IMR-90 (cell line): ENCODE measurements around the gene ECT2. TPM values are rescaled to one million over a fixed set of nuclear protein-coding genes. Genes with fewer than 3 reads are reported as not detected.
A peak's percentile ranks its signal among the peaks of the same experiment; 100 is the strongest.

Experiments
- ATAC-seq: fragments of 200-7000 bp; cut with Tn5 transposase; 2 replicates; pipeline ENCODE4 v1.9.1; 2020; ENCODE audit warnings: low read depth, mild to moderate bottlenecking, moderate library complexity
- BruUV-seq: library from RNA; stranded (reverse); fragments of 400-500 nt; replicated peaks from 2 replicates; lab custom pipeline; 2021; lab: Mats Ljungman, UMichigan
- CTCF ChIA-PET: fragments of 300-600 bp; formaldehyde crosslinking; extraction: SDS; loops from one replicate; lab custom pipeline; 2021; ENCODE audit warnings: antibody characterized with exemption; lab: Yijun Ruan, JAX
- POLR2A ChIA-PET: fragments of 300-600 bp; sonication (Branson Sonifier 250); formaldehyde crosslinking; loops from one replicate; lab custom pipeline; 2022; ENCODE audit warnings: antibody characterized with exemption; ENCODE audit not compliant: unreplicated experiment; lab: Charles Lee
- DNase-seq: peaks from one replicate; pipeline ENCODE4 v3.0.0; 2013
- H2AFZ ChIP-seq: replicated peaks from 2 replicates; pipeline ENCODE3; 2013; ENCODE audit warnings: low read length, mild to moderate bottlenecking; ENCODE audit not compliant: poor library complexity
- H2AK5ac ChIP-seq: 2 replicates; pipeline ENCODE4 v1.6.1; 2013; ENCODE audit warnings: low read depth, low read length, inconsistent platforms
- H2AK9ac ChIP-seq: replicated peaks from 2 replicates; pipeline ENCODE3; 2013; ENCODE audit warnings: mild to moderate bottlenecking, low read depth, low read length, moderate library complexity; ENCODE audit not compliant: poor library complexity
- H2BK120ac ChIP-seq: 2 replicates; pipeline ENCODE4 v1.6.1; 2013; ENCODE audit warnings: low read depth, low read length, inconsistent platforms
- H2BK15ac ChIP-seq: 3 replicates; pipeline ENCODE4 v1.6.1; 2013; ENCODE audit warnings: low read depth, low read length, inconsistent platforms
- H2BK20ac ChIP-seq: 2 replicates; pipeline ENCODE4 v1.6.1; 2013; ENCODE audit warnings: low read depth, mild to moderate bottlenecking, inconsistent platforms, low read length, moderate library complexity
- H2BK5ac ChIP-seq: 2 replicates; pipeline ENCODE4 v1.6.1; 2013; ENCODE audit warnings: mild to moderate bottlenecking, low read depth, low read length, inconsistent platforms; ENCODE audit not compliant: poor library complexity, severe bottlenecking
- H3K14ac ChIP-seq: replicated peaks from 2 replicates; pipeline ENCODE4 v1.6.1; 2013; ENCODE audit warnings: low read depth, low read length, inconsistent platforms
- H3K18ac ChIP-seq: 2 replicates; pipeline ENCODE4 v1.6.1; 2013; ENCODE audit warnings: low read depth, low read length, control low read depth
- H3K23ac ChIP-seq: 2 replicates; pipeline ENCODE4 v1.6.1; 2013; ENCODE audit warnings: low read depth, low read length, inconsistent platforms
- H3K27ac ChIP-seq: 2 replicates; pipeline ENCODE4 v1.5.1; 2013; ENCODE audit warnings: mild to moderate bottlenecking, control low read depth, low read length; ENCODE audit not compliant: insufficient read depth
- H3K27me3 ChIP-seq: 2 replicates; pipeline ENCODE4 v1.6.1; 2013; ENCODE audit warnings: low read length; ENCODE audit not compliant: control insufficient read depth, insufficient read depth
- H3K36me3 ChIP-seq: 2 replicates; pipeline ENCODE4 v1.6.1; 2013; ENCODE audit warnings: low read length, mixed read lengths; ENCODE audit not compliant: control insufficient read depth, insufficient read depth
- H3K4ac ChIP-seq: 2 replicates; pipeline ENCODE4 v1.6.1; 2013; ENCODE audit warnings: low read depth, low read length, inconsistent platforms
- H3K4me1 ChIP-seq: 2 replicates; pipeline ENCODE4 v1.6.1; 2013; ENCODE audit warnings: low read length, mixed read lengths; ENCODE audit not compliant: control insufficient read depth, insufficient read depth
- H3K4me2 ChIP-seq: 2 replicates; pipeline ENCODE4 v1.6.1; 2013; ENCODE audit warnings: low read depth, mild to moderate bottlenecking, control low read depth, low read length, moderate library complexity
- H3K4me3 ChIP-seq: 2 replicates; pipeline ENCODE4 v1.5.1; 2013; ENCODE audit warnings: low read depth, mild to moderate bottlenecking, control low read depth, low read length, moderate library complexity; ENCODE audit not compliant: insufficient read depth
- H3K56ac ChIP-seq: 2 replicates; pipeline ENCODE4 v1.6.1; 2013; ENCODE audit warnings: low read length, inconsistent platforms; ENCODE audit not compliant: insufficient read depth; ENCODE audit errors: extremely low read depth
- H3K79me1 ChIP-seq, 2 experiments: 2 replicates each; pipeline ENCODE4 v1.6.1; 2013; ENCODE audit warnings: low read length in 2 of 2, inconsistent platforms in 1 of 2, low read depth in 1 of 2
- H3K9ac ChIP-seq: 2 replicates; pipeline ENCODE4 v1.6.1; 2013; ENCODE audit warnings: low read depth, low read length, control low read depth
- H3K9me1 ChIP-seq: 2 replicates; pipeline ENCODE4 v1.6.1; 2013; ENCODE audit warnings: low read length, inconsistent platforms; ENCODE audit not compliant: insufficient read depth
- H3K9me3 ChIP-seq: 2 replicates; pipeline ENCODE4 v1.6.1; 2013; ENCODE audit warnings: low read length; ENCODE audit not compliant: control insufficient read depth, insufficient read depth
- H4K20me1 ChIP-seq: 2 replicates; pipeline ENCODE4 v1.6.1; 2013; ENCODE audit warnings: low read length, inconsistent platforms; ENCODE audit not compliant: insufficient read depth
- H4K5ac ChIP-seq: 2 replicates; pipeline ENCODE4 v1.6.1; 2013; ENCODE audit warnings: mild to moderate bottlenecking, low read depth, low read length, control low read depth
- H4K8ac ChIP-seq, 2 experiments: 2 replicates each; pipeline ENCODE4 v1.6.1; 2013; ENCODE audit warnings: low read depth in 2 of 2, low read length in 2 of 2, control low read depth in 1 of 2, inconsistent platforms in 1 of 2
- H4K91ac ChIP-seq: 2 replicates; pipeline ENCODE4 v1.6.1; 2013; ENCODE audit warnings: low read depth, low read length, inconsistent platforms; ENCODE audit not compliant: insufficient read depth
- BHLHE40 ChIP-seq: fragments of 150-350 bp; IDR thresholded peaks from 2 replicates; pipeline ENCODE4 v1.6.1; 2016; ENCODE audit warnings: mild to moderate bottlenecking, low read depth, low read length
- CEBPB ChIP-seq: IDR thresholded peaks from 2 replicates; pipeline ENCODE4 v1.6.1; 2012; ENCODE audit warnings: low read depth, low read length, improper control_type of control experiment
- CHD1 ChIP-seq: IDR thresholded peaks from 2 replicates; pipeline ENCODE4 v1.6.1; 2012; ENCODE audit warnings: low read depth, low read length, improper control_type of control experiment
- CTCF ChIP-seq: conservative IDR thresholded peaks from 2 replicates; pipeline ENCODE4 v1.5.1; 2012; ENCODE audit warnings: mild to moderate bottlenecking, low read depth, low read length, improper control_type of control experiment
- FOS ChIP-seq: fragments of 150-350 bp; IDR thresholded peaks from 2 replicates; pipeline ENCODE4 v1.6.1; 2016; ENCODE audit warnings: low read depth, low read length
- MAFK ChIP-seq: IDR thresholded peaks from 2 replicates; pipeline ENCODE4 v1.6.1; 2012; ENCODE audit warnings: low read depth, low read length, improper control_type of control experiment
- MAZ ChIP-seq: IDR thresholded peaks from 2 replicates; pipeline ENCODE4 v1.6.1; 2012; ENCODE audit warnings: low read depth, mild to moderate bottlenecking, low read length, improper control_type of control experiment, moderate library complexity, borderline replicate concordance
- MXI1 ChIP-seq: IDR thresholded peaks from 2 replicates; pipeline ENCODE4 v1.6.1; 2012; ENCODE audit warnings: low read depth, mild to moderate bottlenecking, low read length, moderate library complexity, borderline replicate concordance
- NFE2L2 ChIP-seq: fragments of 150-350 bp; IDR thresholded peaks from 2 replicates; pipeline ENCODE4 v1.6.1; 2016; ENCODE audit warnings: low read depth, mild to moderate bottlenecking, low read length
- POLR2A ChIP-seq: IDR thresholded peaks from 2 replicates; pipeline ENCODE4 v1.6.1; 2012; ENCODE audit warnings: mild to moderate bottlenecking, low read depth, low read length
- RAD21 ChIP-seq: IDR thresholded peaks from 2 replicates; pipeline ENCODE4 v1.6.1; 2012; ENCODE audit warnings: low read length, improper control_type of control experiment
- RCOR1 ChIP-seq: IDR thresholded peaks from 2 replicates; pipeline ENCODE4 v1.6.1; 2012; ENCODE audit warnings: mild to moderate bottlenecking, low read length, improper control_type of control experiment; ENCODE audit not compliant: insufficient replicate concordance
- RFX5 ChIP-seq: IDR thresholded peaks from 2 replicates; pipeline ENCODE4 v1.8.0; 2012; ENCODE audit warnings: low read depth, mild to moderate bottlenecking, low read length, moderate library complexity
- SMC3 ChIP-seq: fragments of 150-350 bp; IDR thresholded peaks from 2 replicates; pipeline ENCODE4 v1.6.1; 2016; ENCODE audit warnings: low read depth, mild to moderate bottlenecking, antibody characterized with exemption, low read length, moderate library complexity
- WGBS, 2 experiments: methylation state at CpG; one replicate each; pipeline versions ENCODE4 v1.1.5 to v1.1.7; 2013; ENCODE audit warnings: missing lambda C conversion rate in 2 of 2; ENCODE audit not compliant: insufficient read length in 1 of 2; ENCODE audit errors: extremely low coverage in 2 of 2; 5-methylcytosine and 5-hydroxymethylcytosine counted together
- dilution Hi-C: fragments of 300-500 bp; cut with HindIII; formaldehyde crosslinking; loops from one replicate; pipeline ENCODE4 v1.14.3; 2018; ENCODE audit warnings: low sequenced_read_pairs; ENCODE audit not compliant: unreplicated experiment
- in situ Hi-C: fragments of 300-500 bp; cut with MboI; formaldehyde crosslinking; loops from 3 replicates; pipeline ENCODE4 v1.14.3; 2019; ENCODE audit warnings: low sequenced_read_pairs, inconsistent platforms, mixed read lengths
- intact Hi-C: fragments of 100-400 bp; cut with micrococcal nuclease; formaldehyde crosslinking; loops from 2 replicates; pipeline ENCODE4 v1.10.0; 2022
- polyA plus RNA-seq, 3 experiments: library from polyadenylated mRNA; depleted of rRNA; stranded (reverse); fragments of >200 nt; gene quantifications; 2 replicates each; pipeline ENCODE4 v1.2.3, GENCODE V29; 2012; ENCODE audit warnings: low replicate concordance in 1 of 3
- total RNA-seq: library from RNA; depleted of rRNA; stranded (reverse); fragments of >200 nt; gene quantifications from 2 replicates; pipeline ENCODE4 v1.2.3, GENCODE V29; 2012
- TF ChIP-seq, protein P1 (sequence below): fragments of 150-350 bp; IDR thresholded peaks from 2 replicates; pipeline ENCODE4 v1.6.1; 2017; ENCODE audit warnings: mild to moderate bottlenecking, antibody characterized with exemption, low read length, low read depth
- TF ChIP-seq, protein P2 (sequence below): fragments of 150-350 bp; IDR thresholded peaks from 2 replicates; pipeline ENCODE4 v1.6.1; 2016; ENCODE audit warnings: low read depth, mild to moderate bottlenecking, low read length, moderate library complexity, borderline replicate concordance

Gene ECT2
- total and polyA plus RNA-seq, 2 of the 4 experiments (the other 2 are of a cell fraction) = 18.1 to 37.8 TPM

DNA sequence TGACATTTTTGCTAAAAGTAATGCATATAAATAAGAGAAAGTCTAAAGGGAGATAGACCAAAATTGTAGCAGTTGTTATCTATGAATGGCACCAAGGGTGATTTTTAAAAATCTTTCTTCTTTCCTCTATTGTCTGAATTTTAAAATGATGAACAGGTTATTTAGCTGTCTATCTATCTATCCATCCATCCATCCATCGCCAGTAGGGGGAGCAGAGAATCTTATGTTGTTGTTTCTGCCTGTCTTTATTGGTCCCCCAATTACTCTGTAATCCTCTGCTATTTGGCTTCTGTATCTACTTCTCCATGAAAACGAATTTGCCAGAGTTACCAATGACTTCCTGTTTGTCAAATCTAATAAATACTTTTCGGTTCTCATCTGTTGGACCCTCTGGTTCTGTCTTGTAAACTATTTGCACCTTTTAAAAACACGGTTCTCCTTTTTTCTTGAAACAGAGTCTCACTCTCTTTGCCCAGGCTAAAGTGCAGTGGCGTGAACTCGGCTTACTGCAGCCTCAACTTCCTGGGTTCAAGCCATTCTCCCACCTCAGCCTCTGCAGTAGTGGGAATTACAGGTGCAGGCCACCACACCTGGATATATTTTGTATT is 86.0 kb downstream of the ECT2 start:
- Histone ChIP-seq H2AK5ac (no peak overlapping the region), H2BK20ac (no peak overlapping the region), H2BK15ac (no peak overlapping the region), H3K18ac (no peak overlapping the region), H2BK5ac (no peak overlapping the region), H4K91ac (no peak overlapping the region), H2AK9ac (no peak overlapping the region), H3K27me3 (peaks cover 8% of the 10 kb centered on the region), H3K4me1 (no peaks in the 10 kb centered on the region), H3K14ac (no peak overlapping the region), H2AFZ (no peak overlapping the region), H4K20me1 (no peaks in the 10 kb centered on the region), H3K79me1 (no peaks in the 10 kb centered on the region), H3K56ac (no peak overlapping the region), H3K4me3 (no peak overlapping the region), H3K4me2 (no peak overlapping the region), H3K9me3 (no peaks in the 10 kb centered on the region), H3K4ac (no peak overlapping the region), H4K5ac (no peak overlapping the region), H3K9me1 (no peaks in the 10 kb centered on the region), H3K36me3 (no peaks in the 10 kb centered on the region), H2BK120ac (no peak overlapping the region), H3K23ac (no peak overlapping the region), H4K8ac (no peak overlapping the region), H3K27ac (no peak overlapping the region), H3K9ac (no peak overlapping the region)
- no TSS peak for BruUV-seq
- ChIA-PET POLR2A (no interaction called here), CTCF (interaction anchor here (1.0 to 2.0 kb wide), 3 partner anchors 16 to 210 kb away, joined by 3 to 6 read pairs (median 3); no protein-coding TSS in a partner anchor)
- DNase-seq (peak; percentile 34), ATAC-seq (peak; percentile 82)
- in situ Hi-C loops (loop anchor here (10.0 kb wide), 1 partner anchor 208 kb away; no protein-coding TSS in a partner anchor), intact Hi-C loops (loop anchor here (1.0 kb wide), 1 partner anchor 209 kb away; no protein-coding TSS in a partner anchor), dilution Hi-C loops (no loop called here)
- whole genome bisulfite sequencing, 2 experiments = 47% methylated on average over 2 of the region's 6 CpGs; no CpG with 5 or more reads in 1 of the 2 experiments
- TF ChIP-seq, protein P1, sequence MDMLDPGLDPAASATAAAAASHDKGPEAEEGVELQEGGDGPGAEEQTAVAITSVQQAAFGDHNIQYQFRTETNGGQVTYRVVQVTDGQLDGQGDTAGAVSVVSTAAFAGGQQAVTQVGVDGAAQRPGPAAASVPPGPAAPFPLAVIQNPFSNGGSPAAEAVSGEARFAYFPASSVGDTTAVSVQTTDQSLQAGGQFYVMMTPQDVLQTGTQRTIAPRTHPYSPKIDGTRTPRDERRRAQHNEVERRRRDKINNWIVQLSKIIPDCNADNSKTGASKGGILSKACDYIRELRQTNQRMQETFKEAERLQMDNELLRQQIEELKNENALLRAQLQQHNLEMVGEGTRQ = no peak
- peak; percentile 54 for TF ChIP-seq CTCF
- no peak for TF ChIP-seq POLR2A
- no peak for TF ChIP-seq FOS
- TF ChIP-seq SMC3 = peak; percentile 35
- no peak for TF ChIP-seq BHLHE40
- peak; percentile 47 for TF ChIP-seq RAD21
- no peak for TF ChIP-seq MXI1
- no peak for TF ChIP-seq CEBPB
- no peak for TF ChIP-seq RFX5
- no peak for TF ChIP-seq RCOR1
- TF ChIP-seq MAZ = no peak
- no peak for TF ChIP-seq MAFK
- TF ChIP-seq CHD1 = no peak
- TF ChIP-seq, protein P2, sequence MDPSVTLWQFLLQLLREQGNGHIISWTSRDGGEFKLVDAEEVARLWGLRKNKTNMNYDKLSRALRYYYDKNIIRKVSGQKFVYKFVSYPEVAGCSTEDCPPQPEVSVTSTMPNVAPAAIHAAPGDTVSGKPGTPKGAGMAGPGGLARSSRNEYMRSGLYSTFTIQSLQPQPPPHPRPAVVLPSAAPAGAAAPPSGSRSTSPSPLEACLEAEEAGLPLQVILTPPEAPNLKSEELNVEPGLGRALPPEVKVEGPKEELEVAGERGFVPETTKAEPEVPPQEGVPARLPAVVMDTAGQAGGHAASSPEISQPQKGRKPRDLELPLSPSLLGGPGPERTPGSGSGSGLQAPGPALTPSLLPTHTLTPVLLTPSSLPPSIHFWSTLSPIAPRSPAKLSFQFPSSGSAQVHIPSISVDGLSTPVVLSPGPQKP = no peak
- TF ChIP-seq NFE2L2 = no peak
